Colonic mucosa (tissue), 4 donors: Measurements from ENCODE around the gene MX2. TPM values are rescaled to one million over a fixed set of nuclear protein-coding genes. Genes with fewer than 3 reads are reported as not detected.

ENCODE experiments used
- DNase-seq: peaks from one replicate; pipeline ENCODE4 v3.0.0-alpha.2; 2020
- H3K27ac ChIP-seq: fragments of 200-600 bp; one replicate; pipeline ENCODE4 v1.8.0; 2021
- H3K27me3 ChIP-seq: fragments of 200-600 bp; one replicate; pipeline ENCODE4 v1.8.0; 2021
- H3K36me3 ChIP-seq: fragments of 200-600 bp; one replicate; pipeline ENCODE4 v1.8.0; 2021
- H3K4me1 ChIP-seq: fragments of 200-600 bp; one replicate; pipeline ENCODE4 v1.8.0; 2021; ENCODE audit warnings: mild to moderate bottlenecking
- H3K4me3 ChIP-seq: fragments of 200-600 bp; one replicate; pipeline ENCODE4 v1.8.0; 2021
- H3K9ac ChIP-seq, 2 donors: one replicate each; pipeline ENCODE4 v1.7.0; 2013; ENCODE audit warnings: control low read depth in 2 of 2, low read depth in 2 of 2, low read length in 2 of 2
- H3K9me3 ChIP-seq: fragments of 200-600 bp; one replicate; pipeline ENCODE4 v1.8.0; 2021
- CTCF ChIP-seq: fragments of 200-600 bp; IDR thresholded peaks from one replicate; pipeline ENCODE4 v1.8.0; 2022; ENCODE audit warnings: antibody characterized with exemption, mild to moderate bottlenecking
- intact Hi-C: fragments of 100-400 bp; cut with DNase I; formaldehyde crosslinking; loops from one replicate; pipeline ENCODE4 v1.14.1; 2022
- total RNA-seq, 2 donors: library from RNA; stranded (reverse); fragmentation: NEBNext Ultra II Directional in 1 of 2; extraction: Animal tissue kit (Norgen Biotek cat#: 25700) in 1 of 2; gene quantifications; one replicate each; pipeline ENCODE4 v1.2.1, GENCODE V29; 2021
- donor health status: healthy.
- donor health status: DM: no; HTN: no; CAD: no.
- donor health status: DM: no; HTN: no; CAD: no.

Gene MX2
- total RNA-seq, 2 donors from 2014 or later, result 2.0 to 2.5 TPM

DNA sequence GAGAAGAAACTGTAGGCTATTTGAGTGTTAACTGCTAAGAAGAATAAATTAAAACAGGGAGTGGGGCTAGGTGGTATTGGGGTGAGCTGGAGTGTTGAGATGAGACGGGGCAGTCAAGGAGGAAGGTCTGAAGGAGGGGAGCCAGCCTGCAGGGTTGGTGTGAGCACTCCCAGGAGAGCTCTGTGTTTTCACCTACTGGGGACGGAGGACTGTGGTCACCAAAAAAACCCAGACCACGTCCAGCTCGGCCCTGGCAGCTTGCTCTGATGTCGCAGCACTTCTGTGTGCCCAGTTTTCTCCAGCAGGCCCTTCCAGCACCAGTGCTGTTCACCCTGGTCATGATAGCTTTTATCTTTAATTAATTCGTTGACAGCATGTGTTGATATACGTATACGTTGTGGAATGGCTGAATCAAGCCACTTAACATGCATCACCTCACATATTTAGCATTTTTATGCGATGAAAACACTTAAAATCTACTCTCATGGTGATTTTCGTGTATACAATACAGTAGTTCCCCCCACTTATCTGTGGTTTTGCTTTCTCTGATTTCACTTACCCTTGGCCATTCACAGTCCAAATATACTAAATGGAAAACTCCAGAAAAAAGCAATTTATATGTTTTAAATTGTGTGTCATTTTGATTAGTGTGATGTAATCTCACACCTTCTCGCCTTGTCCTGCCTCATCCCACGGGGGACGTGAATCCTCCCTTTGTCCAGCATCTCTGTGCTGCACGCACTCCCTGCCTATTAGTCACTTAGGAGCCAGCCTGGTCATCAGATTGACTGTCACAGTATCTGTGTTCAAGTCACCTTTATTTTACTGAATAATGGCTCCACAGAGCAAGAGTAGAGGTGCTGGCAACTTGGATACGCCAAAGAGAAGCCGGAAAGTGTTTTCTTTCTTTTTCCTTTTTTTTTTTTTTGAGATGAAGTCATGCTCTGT is 32.9 kb upstream of the MX2 start:
- H3K9ac ChIP-seq, result no peak overlapping the region
- no peaks in the 10 kb centered on the region for H3K9me3 ChIP-seq
- intact Hi-C loops, result no loop called here
- no peak overlapping the region for H3K27ac ChIP-seq
- no peaks in the 10 kb centered on the region for H3K36me3 ChIP-seq
- H3K4me3 ChIP-seq, result no peak overlapping the region
- H3K4me1 ChIP-seq, result no peaks in the 10 kb centered on the region
- DNase-seq, result no peak
- H3K27me3 ChIP-seq, result no peaks in the 10 kb centered on the region
- no peak for TF ChIP-seq CTCF

GRCh38 chr21:41333752-41334151 is 28.1 kb upstream of the MX2 start:
- DNase-seq, result no peak
- H3K9ac ChIP-seq, result no peak overlapping the region
- no peak overlapping the region for H3K4me3 ChIP-seq
- intact Hi-C loops, result no loop called here
- no peaks in the 10 kb centered on the region for H3K27me3 ChIP-seq
- no peak for TF ChIP-seq CTCF
- no peak overlapping the region for H3K27ac ChIP-seq
- H3K4me1 ChIP-seq, result no peaks in the 10 kb centered on the region
- H3K36me3 ChIP-seq, result no peaks in the 10 kb centered on the region
- H3K9me3 ChIP-seq, result no peaks in the 10 kb centered on the region

DNA sequence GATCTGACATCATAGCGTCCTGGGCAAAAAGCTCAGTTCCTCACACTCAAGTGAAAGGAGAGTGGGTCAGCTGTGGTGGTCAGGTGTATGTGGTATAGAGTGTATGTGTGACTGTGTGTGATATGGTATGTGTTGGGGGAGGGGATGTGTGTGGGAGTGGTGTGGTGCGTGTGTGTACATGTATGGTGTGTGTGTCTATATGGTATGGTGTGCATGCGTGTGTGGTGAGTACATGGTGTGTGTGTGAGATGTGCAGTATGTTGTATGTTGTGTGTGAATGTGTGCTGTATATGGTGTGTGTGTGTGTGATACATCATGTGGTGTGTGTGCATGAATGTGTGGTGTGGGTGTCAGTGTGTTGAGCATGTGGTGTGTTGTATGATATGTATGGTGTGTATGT is 24.3 kb upstream of the MX2 start:
- no peak overlapping the region for H3K27ac ChIP-seq
- no peak overlapping the region for H3K9ac ChIP-seq
- no peak for TF ChIP-seq CTCF
- intact Hi-C loops, result no loop called here
- no peak overlapping the region for H3K4me3 ChIP-seq
- no peaks in the 10 kb centered on the region for H3K4me1 ChIP-seq
- DNase-seq, result no peak
- H3K36me3 ChIP-seq, result no peaks in the 10 kb centered on the region
- H3K9me3 ChIP-seq, result no peaks in the 10 kb centered on the region
- H3K27me3 ChIP-seq, result no peaks in the 10 kb centered on the region

- Histone ChIP-seq H3K27ac (no peak overlapping the region), H3K9me3 (no peaks in the 10 kb centered on the region), H3K27me3 (no peaks in the 10 kb centered on the region), H3K36me3 (no peaks in the 10 kb centered on the region), H3K4me1 (no peaks in the 10 kb centered on the region), H3K9ac (no peak overlapping the region), H3K4me3 (no peak overlapping the region)
- intact Hi-C loops, result no loop called here
- DNase-seq, result no peak
- no peak for TF ChIP-seq CTCF
Measured at GRCh38 chr21:41338455-41338854, 23.4 kb upstream of the MX2 start.

- Histone ChIP-seq H3K27ac (no peak overlapping the region), H3K9ac (no peak overlapping the region), H3K27me3 (no peaks in the 10 kb centered on the region), H3K9me3 (no peaks in the 10 kb centered on the region), H3K36me3 (no peaks in the 10 kb centered on the region), H3K4me3 (no peak overlapping the region), H3K4me1 (no peaks in the 10 kb centered on the region)
- DNase-seq, result no peak
- intact Hi-C loops, result no loop called here
- no peak for TF ChIP-seq CTCF
Measured at GRCh38 chr21:41342035-41342434, 19.8 kb upstream of the MX2 start.
